ENCODE measurements around the gene LBX2.
"Not testable (repeated sequence)": the region's sequence is repeated elsewhere in the genome, so short reads cannot be mapped to it uniquely, and the experiment has no call there.

LBX2 gene

DNA sequence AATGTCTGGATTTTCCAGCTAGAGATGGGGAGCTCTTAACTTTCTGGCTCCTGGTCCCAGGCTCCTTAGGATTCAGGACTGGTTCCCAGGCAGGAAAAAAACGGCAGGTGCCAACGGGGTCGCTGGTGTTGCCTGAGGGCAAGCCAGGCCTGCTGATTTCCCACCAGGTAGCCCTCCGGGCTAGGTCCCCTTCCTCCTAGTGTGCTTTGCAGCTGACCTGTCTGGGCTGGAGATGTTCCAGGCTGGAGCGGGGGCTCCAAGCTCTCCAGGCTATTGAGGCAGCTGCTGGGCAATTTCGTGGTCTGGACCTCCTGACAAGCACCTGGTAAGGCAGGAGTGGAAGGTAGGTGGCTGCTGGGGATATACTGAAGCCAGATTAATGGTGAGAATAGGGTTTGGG lies 24.9 kb downstream of the LBX2 start:
- FAIRE-seq (no peak), DNase-seq (ENCODE audit: insufficient read length, low spot score) (no peak)
- TF ChIP-seq, protein P1, sequence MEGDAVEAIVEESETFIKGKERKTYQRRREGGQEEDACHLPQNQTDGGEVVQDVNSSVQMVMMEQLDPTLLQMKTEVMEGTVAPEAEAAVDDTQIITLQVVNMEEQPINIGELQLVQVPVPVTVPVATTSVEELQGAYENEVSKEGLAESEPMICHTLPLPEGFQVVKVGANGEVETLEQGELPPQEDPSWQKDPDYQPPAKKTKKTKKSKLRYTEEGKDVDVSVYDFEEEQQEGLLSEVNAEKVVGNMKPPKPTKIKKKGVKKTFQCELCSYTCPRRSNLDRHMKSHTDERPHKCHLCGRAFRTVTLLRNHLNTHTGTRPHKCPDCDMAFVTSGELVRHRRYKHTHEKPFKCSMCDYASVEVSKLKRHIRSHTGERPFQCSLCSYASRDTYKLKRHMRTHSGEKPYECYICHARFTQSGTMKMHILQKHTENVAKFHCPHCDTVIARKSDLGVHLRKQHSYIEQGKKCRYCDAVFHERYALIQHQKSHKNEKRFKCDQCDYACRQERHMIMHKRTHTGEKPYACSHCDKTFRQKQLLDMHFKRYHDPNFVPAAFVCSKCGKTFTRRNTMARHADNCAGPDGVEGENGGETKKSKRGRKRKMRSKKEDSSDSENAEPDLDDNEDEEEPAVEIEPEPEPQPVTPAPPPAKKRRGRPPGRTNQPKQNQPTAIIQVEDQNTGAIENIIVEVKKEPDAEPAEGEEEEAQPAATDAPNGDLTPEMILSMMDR (IDR thresholded peaks at IDR 0.05; ENCODE audit: insufficient read depth, missing control alignments): no peak

DNA sequence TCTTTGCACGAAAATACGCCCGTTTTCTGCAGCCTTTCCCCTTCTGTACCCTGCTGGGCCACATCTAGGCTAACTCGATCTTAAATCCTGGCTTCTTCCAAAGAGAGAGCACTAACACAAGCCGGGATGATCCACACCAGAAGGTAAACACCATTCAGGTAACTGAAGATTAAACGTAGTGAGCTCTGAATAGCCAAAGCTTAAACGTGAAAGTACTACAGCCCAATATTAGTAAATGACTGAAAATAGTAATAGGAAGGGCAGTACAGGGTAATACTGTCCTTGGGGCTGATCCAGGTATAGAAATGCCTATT lies 26.5 kb downstream of the LBX2 start:
- TF ChIP-seq, protein P1 (IDR thresholded peaks at IDR 0.05; ENCODE audit: insufficient read depth, missing control alignments): no peak
- DNase-seq (ENCODE audit: insufficient read length, low spot score): no peak
- no peak for FAIRE-seq

DNA sequence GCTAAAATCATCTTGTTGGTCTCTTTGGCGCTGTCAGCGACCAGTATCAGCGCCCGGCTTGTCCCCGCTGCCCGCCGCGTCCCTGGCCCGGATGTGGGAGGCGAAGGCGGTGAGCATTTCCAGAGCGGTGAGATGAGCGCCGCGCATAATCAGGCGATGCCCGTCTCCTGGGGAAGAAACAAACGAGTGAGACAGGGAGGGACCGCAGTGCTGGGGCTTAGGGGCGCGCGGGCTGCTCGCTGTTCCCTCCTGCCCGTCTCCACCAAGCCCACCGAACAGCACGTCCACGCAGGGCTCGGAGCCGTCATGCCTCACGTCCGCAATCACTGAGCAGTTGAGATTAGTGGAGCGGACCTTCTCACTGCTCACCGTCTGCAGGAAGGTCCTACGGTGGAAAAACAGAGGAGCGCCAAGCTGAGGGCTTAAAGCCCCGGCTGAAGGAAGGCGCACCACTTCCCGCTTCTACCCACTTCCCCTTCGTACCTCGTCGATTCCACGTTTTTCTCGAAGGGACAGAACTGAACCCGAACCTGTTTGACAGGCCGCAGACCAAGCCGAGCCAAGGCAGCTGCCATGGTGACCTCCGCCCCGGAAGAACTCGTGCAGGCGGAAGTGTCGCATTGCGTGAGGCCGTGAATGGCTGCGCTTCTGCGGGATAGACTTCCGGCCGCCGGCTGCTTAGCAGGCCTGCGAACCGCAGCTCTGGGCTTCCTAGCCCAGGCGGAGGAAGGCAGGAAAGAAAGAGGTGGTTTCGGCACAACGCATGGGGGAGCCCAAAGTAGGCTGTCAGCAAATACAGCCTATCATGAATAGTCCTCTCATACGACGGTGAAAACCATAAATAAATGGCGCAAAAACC lies 27.1 kb downstream of the LBX2 start, which contains the start of gene MRPL53:
MRPL53 (minus strand) TSS at position 595 of the 859 bp plus-strand sequence; CDS start at position 575, 20 bp downstream.
- DNase-seq (ENCODE audit: insufficient read length, low spot score) (no peak), FAIRE-seq (no peak)
- TF ChIP-seq, protein P1 (IDR thresholded peaks at IDR 0.05; ENCODE audit: insufficient read depth, missing control alignments): no peak

DNA sequence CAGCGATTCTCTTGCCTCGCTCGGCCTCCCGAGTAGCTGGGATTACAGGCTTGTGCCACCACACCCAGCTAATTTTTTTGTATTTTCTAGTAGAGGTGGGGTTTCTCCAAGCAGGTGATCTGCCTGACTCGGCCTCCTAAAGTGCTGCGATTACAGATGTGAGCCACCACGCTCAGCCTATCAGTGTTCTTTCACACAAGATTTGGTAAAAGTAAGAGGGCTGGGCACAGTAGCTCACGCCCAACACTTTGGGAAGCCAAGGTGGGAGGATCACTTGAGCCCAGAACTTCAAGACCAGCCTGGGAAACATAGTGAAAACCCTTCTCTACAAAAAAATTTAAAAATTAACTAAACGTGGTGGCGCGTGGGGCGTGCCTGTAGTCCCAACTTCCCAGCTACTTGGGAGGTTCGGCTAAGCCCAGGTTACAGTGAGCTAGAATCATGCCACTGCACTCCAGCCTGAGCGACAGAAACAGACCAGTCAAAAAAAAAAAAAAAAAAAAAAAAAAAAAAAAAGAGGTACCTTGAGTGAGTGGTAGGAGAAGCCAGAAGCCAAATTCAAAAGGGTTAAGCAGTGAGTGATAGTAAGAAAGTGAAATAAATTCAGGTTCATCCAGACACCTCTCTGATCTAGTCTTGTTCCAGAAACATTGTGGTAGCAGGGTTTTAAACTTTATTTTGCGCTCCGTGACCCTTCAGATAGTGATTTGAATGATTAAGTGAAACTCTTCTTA lies 27.9 kb downstream of the LBX2 start:
- TF ChIP-seq, protein P1 (IDR thresholded peaks at IDR 0.05; ENCODE audit: insufficient read depth, missing control alignments): no peak
- DNase-seq (ENCODE audit: insufficient read length, low spot score) (no peak), FAIRE-seq (no peak)

DNA sequence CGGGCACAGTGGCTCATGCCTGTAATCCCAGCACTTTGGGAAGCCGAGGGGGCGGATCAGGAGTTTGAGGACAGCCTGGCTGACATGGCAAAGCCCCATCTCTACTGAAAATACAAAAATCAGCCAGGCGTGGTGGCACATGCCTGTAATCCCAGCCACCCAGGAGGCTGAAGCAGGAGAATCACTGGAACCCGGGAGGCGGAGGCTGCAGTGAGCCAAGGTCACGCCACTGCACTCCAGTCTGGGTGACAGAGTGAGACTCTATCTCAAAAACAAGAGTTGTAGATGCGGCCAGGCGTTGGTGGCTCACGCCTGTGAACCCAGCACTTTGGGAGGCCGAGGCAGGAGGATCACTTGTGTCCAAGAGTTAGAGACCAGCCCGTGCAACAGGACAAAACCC lies 28.7 kb downstream of the LBX2 start:
- DNase-seq (ENCODE audit: insufficient read length, low spot score); FAIRE-seq: not testable (repeated sequence)

DNA sequence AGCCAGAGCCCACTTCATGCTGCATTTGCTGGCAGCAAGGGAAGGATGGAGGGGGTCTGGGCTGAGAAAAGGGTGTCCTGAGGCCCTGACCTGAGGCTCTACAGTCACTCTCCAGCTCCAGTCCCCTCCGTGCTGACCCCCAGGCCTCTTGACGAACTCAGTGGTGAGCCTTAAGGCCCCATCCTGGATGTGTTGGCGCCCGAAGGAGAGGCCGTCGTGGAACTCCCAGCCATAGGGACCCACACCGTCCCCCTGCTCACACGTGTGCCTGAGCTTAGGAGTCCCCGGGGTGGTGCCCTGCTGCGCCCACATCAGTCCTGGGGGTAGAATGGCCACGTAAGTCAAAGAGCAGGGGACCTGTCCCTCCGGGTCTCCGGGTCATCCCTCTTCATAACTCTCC lies 35.0 kb downstream of the LBX2 start:
- no peak for DNase-seq (ENCODE audit: insufficient read length, low spot score)
- FAIRE-seq: no peak
- TF ChIP-seq, protein P1 (IDR thresholded peaks at IDR 0.05; ENCODE audit: insufficient read depth, missing control alignments): no peak

DNA sequence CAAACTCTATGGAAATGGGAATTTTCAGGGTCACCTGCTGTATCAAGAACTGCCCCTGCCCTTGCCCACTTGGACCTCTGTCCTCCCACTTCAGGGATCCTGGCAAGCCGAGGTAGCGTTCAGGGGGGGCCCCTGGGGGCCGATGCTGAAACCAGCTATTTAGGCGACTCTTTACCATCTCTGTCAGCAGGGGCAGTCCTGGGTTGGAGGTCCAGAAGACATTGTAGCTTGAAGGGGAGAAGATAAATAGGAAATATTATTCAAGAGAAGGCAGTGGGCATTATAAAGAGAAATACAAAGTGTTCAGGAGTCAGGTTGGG lies 36.7 kb downstream of the LBX2 start:
- DNase-seq (ENCODE audit: insufficient read length, low spot score) (no peak), FAIRE-seq (no peak)
- TF ChIP-seq, protein P1 (IDR thresholded peaks at IDR 0.05; ENCODE audit: insufficient read depth, missing control alignments): no peak
